H1 (cell line): ENCODE results near the gene HDAC9. TPM values are rescaled to one million over a fixed set of nuclear protein-coding genes. Genes with fewer than 3 reads are reported as not detected.

Source experiments
- CTCF ChIA-PET: fragments of 300-600 bp; sonication (Branson Sonifier 250); formaldehyde crosslinking; loops from one replicate; lab custom pipeline; 2021; ENCODE audit not compliant: partially characterized antibody; lab: Charles Lee
- POLR2A ChIA-PET: fragments of 300-600 bp; sonication (Branson Sonifier 250); formaldehyde crosslinking; loops from one replicate; lab custom pipeline; 2021; ENCODE audit warnings: inconsistent platforms; ENCODE audit not compliant: partially characterized antibody; lab: Charles Lee
- DNase-seq, 2 experiments: peaks; one replicate each; pipeline versions ENCODE4 v3.0.0 to v3.0.0-alpha.2; 2010 to 2022; ENCODE audit warnings: low spot score in 2 of 2, low read depth in 1 of 2, mixed read lengths in 1 of 2
- FAIRE-seq: peaks from 2 replicates; lab custom pipeline; 2011; peaks lifted over from hg19 to GRCh38; lab: Jason Lieb, UNC
- H2AFZ ChIP-seq: 2 replicates; pipeline ENCODE4 v1.8.1; 2012; ENCODE audit warnings: low read length, inconsistent platforms
- H2AK5ac ChIP-seq: 2 replicates; pipeline ENCODE4 v1.6.1; 2013; ENCODE audit warnings: low read depth, low read length
- H2BK120ac ChIP-seq: replicated peaks from 2 replicates; pipeline ENCODE3; 2013; ENCODE audit warnings: low read depth, low read length, inconsistent platforms
- H2BK12ac ChIP-seq: 2 replicates; pipeline ENCODE4 v1.6.1; 2013; ENCODE audit warnings: low read depth, low read length
- H2BK15ac ChIP-seq: 2 replicates; pipeline ENCODE4 v1.6.1; 2013; ENCODE audit warnings: low read length
- H2BK20ac ChIP-seq: 2 replicates; pipeline ENCODE4 v1.6.1; 2013; ENCODE audit warnings: low read length
- H2BK5ac ChIP-seq: 2 replicates; pipeline ENCODE4 v1.6.1; 2013; ENCODE audit warnings: low read depth, low read length
- H3K14ac ChIP-seq: 2 replicates; pipeline ENCODE4 v1.6.1; 2013; ENCODE audit warnings: inconsistent platforms; ENCODE audit not compliant: insufficient read length
- H3K18ac ChIP-seq: 2 replicates; pipeline ENCODE4 v1.6.1; 2013; ENCODE audit warnings: low read length; ENCODE audit errors: extremely low read depth
- H3K23ac ChIP-seq: 2 replicates; pipeline ENCODE4 v1.6.1; 2013; ENCODE audit warnings: inconsistent platforms; ENCODE audit not compliant: insufficient read length
- H3K23me2 ChIP-seq: 2 replicates; pipeline ENCODE4 v1.6.1; 2013; ENCODE audit warnings: low read depth, low read length
- H3K27ac ChIP-seq: 2 replicates; pipeline ENCODE4 v1.6.1; 2011; ENCODE audit warnings: low read depth, low read length, inconsistent platforms
- H3K27me3 ChIP-seq, 4 experiments: replicated peaks in 1 of 4; 1 replicate in 1 of 4; 2 replicates in 3 of 4; pipeline versions ENCODE4 v1.6.1 to v1.8.1; 2011 to 2013; ENCODE audit warnings: low read length in 3 of 4, mild to moderate bottlenecking in 3 of 4, inconsistent platforms in 2 of 4, mixed read lengths in 2 of 4, moderate library complexity in 1 of 4; ENCODE audit not compliant: control insufficient read depth in 3 of 4, insufficient read depth in 3 of 4; ENCODE audit errors: extremely low read depth in 1 of 4
- H3K36me3 ChIP-seq, 4 experiments: 2 replicates each; pipeline versions ENCODE4 v1.6.1 to v1.8.1; 2011 to 2013; ENCODE audit warnings: mild to moderate bottlenecking in 4 of 4, low read length in 3 of 4, moderate library complexity in 2 of 4, control low read depth in 1 of 4, inconsistent platforms in 1 of 4; ENCODE audit not compliant: insufficient read depth in 4 of 4, control insufficient read depth in 2 of 4
- H3K4ac ChIP-seq: replicated peaks from 2 replicates; pipeline ENCODE3; 2013; ENCODE audit warnings: low read length, low read depth, mixed read lengths, inconsistent platforms; ENCODE audit not compliant: insufficient read length
- H3K4me1 ChIP-seq, 4 experiments: replicated peaks in 1 of 4; 1 replicate in 1 of 4; 2 replicates in 3 of 4; pipeline versions ENCODE4 v1.6.1 to v1.8.1; 2011 to 2013; ENCODE audit warnings: low read length in 3 of 4, inconsistent platforms in 2 of 4, mixed read lengths in 1 of 4; ENCODE audit not compliant: insufficient read depth in 4 of 4, control insufficient read depth in 3 of 4
- H3K4me2 ChIP-seq, 2 experiments: 2 replicates each; pipeline versions ENCODE4 v1.6.1 to v1.8.1; 2011 to 2013; ENCODE audit warnings: low read depth in 2 of 2, low read length in 2 of 2, control low read depth in 1 of 2, inconsistent platforms in 1 of 2, mild to moderate bottlenecking in 1 of 2; ENCODE audit not compliant: insufficient read depth in 1 of 2
- H3K4me3 ChIP-seq, 4 experiments: fragments of 200-600, 300-600 bp in 1 of 4; sonication (generic), shearing (Covaris generic), sonication (Bioruptor Twin) in 1 of 4; 2 replicates each; pipeline versions ENCODE4 v1.5.1 to v1.8.1; 2011 to 2016; ENCODE audit warnings: low read length in 4 of 4, low read depth in 3 of 4, control low read depth in 2 of 4, inconsistent platforms in 2 of 4, mild to moderate bottlenecking in 2 of 4, mixed read lengths in 1 of 4, moderate library complexity in 1 of 4; ENCODE audit not compliant: insufficient read depth in 2 of 4; ENCODE audit errors: extremely low read depth in 1 of 4
- H3K56ac ChIP-seq: replicated peaks from 2 replicates; pipeline ENCODE3; 2013; ENCODE audit warnings: low read depth, mild to moderate bottlenecking, mixed read lengths, low read length, inconsistent platforms; ENCODE audit not compliant: insufficient read length
- H3K79me1 ChIP-seq: 2 replicates; pipeline ENCODE4 v1.6.1; 2013; ENCODE audit warnings: low read depth, low read length, control low read depth
- H3K79me2 ChIP-seq, 2 experiments: 2 replicates each; pipeline versions ENCODE4 v1.6.1 to v1.8.1; 2012 to 2013; ENCODE audit warnings: low read length in 2 of 2, mild to moderate bottlenecking in 2 of 2, inconsistent platforms in 1 of 2; ENCODE audit not compliant: insufficient read depth in 2 of 2, control insufficient read depth in 1 of 2
- H3K9ac ChIP-seq, 4 experiments: replicated peaks in 1 of 4; 1 replicate in 1 of 4; 2 replicates in 3 of 4; pipeline versions ENCODE4 v1.6.1 to v1.8.1; 2011 to 2013; ENCODE audit warnings: low read depth in 3 of 4, low read length in 3 of 4, control low read depth in 2 of 4, mild to moderate bottlenecking in 2 of 4, moderate library complexity in 2 of 4, inconsistent platforms in 1 of 4; ENCODE audit errors: extremely low read depth in 1 of 4
- H3K9me3 ChIP-seq, 2 experiments: 2 replicates each; pipeline versions ENCODE4 v1.6.1 to v1.8.1; 2012 to 2013; ENCODE audit warnings: mild to moderate bottlenecking in 2 of 2, moderate library complexity in 2 of 2, control low read depth in 1 of 2, inconsistent platforms in 1 of 2, low read depth in 1 of 2, low read length in 1 of 2, mixed read lengths in 1 of 2; ENCODE audit not compliant: insufficient read depth in 2 of 2
- H4K20me1 ChIP-seq, 2 experiments: replicated peaks in 1 of 2; 2 replicates each; pipeline versions ENCODE3 to v1.8.1; 2011 to 2013; ENCODE audit warnings: inconsistent platforms in 2 of 2, low read length in 2 of 2, mild to moderate bottlenecking in 1 of 2; ENCODE audit not compliant: insufficient read depth in 2 of 2, control insufficient read depth in 1 of 2
- H4K5ac ChIP-seq: 2 replicates; pipeline ENCODE4 v1.6.1; 2013; ENCODE audit warnings: low read length, low read depth, mixed read lengths, inconsistent platforms; ENCODE audit not compliant: insufficient read length
- H4K8ac ChIP-seq: 2 replicates; pipeline ENCODE4 v1.8.0; 2013; ENCODE audit warnings: mild to moderate bottlenecking, moderate library complexity, low read length, inconsistent platforms; ENCODE audit not compliant: insufficient read depth; ENCODE audit errors: extremely low read depth
- H4K91ac ChIP-seq: replicated peaks from 2 replicates; pipeline ENCODE3; 2013; ENCODE audit warnings: low read length, mixed read lengths, inconsistent platforms; ENCODE audit not compliant: insufficient read length
- ASH2L ChIP-seq: fragments of 200-600, 300-600 bp; sonication (generic); IDR thresholded peaks from one replicate; pipeline ENCODE4 v1.7.1; 2017; ENCODE audit warnings: low read length
- CHD1 ChIP-seq: IDR thresholded peaks from 2 replicates; pipeline ENCODE4 v1.6.1; 2012; ENCODE audit warnings: low read depth, low read length, improper control_type of control experiment
- CREB1 ChIP-seq: IDR thresholded peaks from 2 replicates; pipeline ENCODE4 v1.6.1; 2012; ENCODE audit warnings: inconsistent platforms
- EGR1 ChIP-seq: IDR thresholded peaks from 2 replicates; pipeline ENCODE4 v1.6.1; 2011; ENCODE audit warnings: low read depth, low read length, borderline replicate concordance
- GABPA ChIP-seq: IDR thresholded peaks from 2 replicates; pipeline ENCODE4 v1.6.1; 2011; ENCODE audit warnings: mild to moderate bottlenecking, low read length, moderate library complexity, borderline replicate concordance; ENCODE audit not compliant: insufficient read depth
- HDAC6 ChIP-seq: IDR thresholded peaks from one replicate; pipeline ENCODE4 v1.7.1; 2012; ENCODE audit warnings: low read depth, mild to moderate bottlenecking, inconsistent platforms, low read length, moderate library complexity
- MAFK ChIP-seq: IDR thresholded peaks from 2 replicates; pipeline ENCODE4 v1.6.1; 2012; ENCODE audit warnings: low read depth, mild to moderate bottlenecking, improper control_type of control experiment, low read length
- RNF2 ChIP-seq: fragments of 200-900, 300-1000 bp; sonication (generic); IDR thresholded peaks from 2 replicates; pipeline ENCODE4 v1.7.1; 2016; ENCODE audit warnings: borderline replicate concordance, low read depth, mild to moderate bottlenecking, antibody characterized with exemption, low read length; ENCODE audit not compliant: poor library complexity, severe bottlenecking; ENCODE audit errors: missing control alignments
- TAF1 ChIP-seq: IDR thresholded peaks from 2 replicates; pipeline ENCODE4 v1.6.1; 2011; ENCODE audit warnings: mild to moderate bottlenecking, low read depth, low read length
- TEAD4 ChIP-seq: IDR thresholded peaks from 2 replicates; pipeline ENCODE4 v1.6.1; 2012; ENCODE audit warnings: low read depth, low read length, inconsistent platforms, mixed read lengths
- USF2 ChIP-seq: IDR thresholded peaks from 2 replicates; pipeline ENCODE4 v1.6.1; 2011; ENCODE audit warnings: low read length, improper control_type of control experiment
- WGBS, 2 experiments: shearing (Covaris generic) in 1 of 2; methylation state at CpG; one replicate each; pipeline versions ENCODE4 v1.1.6 to v1.1.7; 2013 to 2015; ENCODE audit warnings: low lambda C conversion rate in 2 of 2, mixed read lengths in 2 of 2, inconsistent platforms in 1 of 2, low coverage in 1 of 2, missing lambda C conversion rate in 1 of 2; ENCODE audit not compliant: insufficient replicate concordance in 2 of 2, insufficient coverage in 1 of 2, insufficient read length in 1 of 2; ENCODE audit errors: extremely low coverage in 1 of 2, missing lambda C conversion rate in 1 of 2; 5-methylcytosine and 5-hydroxymethylcytosine counted together
- polyA plus RNA-seq, 7 experiments: library from polyadenylated mRNA; depleted of rRNA in 3 of 7; stranded (reverse) in 5 of 7; unstranded in 2 of 7; fragments of >200 nt in 5 of 7; fragments of 200-250 nt in 2 of 7; gene quantifications; 1 replicate in 5 of 7; 2 replicates in 1 of 7; 4 replicates in 1 of 7; pipeline versions ENCODE4 v1.2.1 to v1.2.3, GENCODE V29; 2011 to 2013; ENCODE audit warnings: missing spikeins in 2 of 7, mixed read lengths in 2 of 7
- total RNA-seq: library from RNA; stranded (reverse); fragmentation: NEBNext Ultra II Directional; extraction: Animal tissue kit (Norgen Biotek cat#: 25700); gene quantifications from 2 replicates; pipeline ENCODE4 v1.2.1, GENCODE V29; 2021
- TF ChIP-seq, protein P1 (sequence below): IDR thresholded peaks from 2 replicates; pipeline ENCODE4 v1.6.1; 2012; ENCODE audit warnings: low read length, inconsistent platforms

The HDAC9 gene
- total and polyA plus RNA-seq, 2 of the 8 experiments (the other 6 are each of a cell fraction or from before 2014, with no cell fraction given): 9.5 to 13.1 TPM

DNA sequence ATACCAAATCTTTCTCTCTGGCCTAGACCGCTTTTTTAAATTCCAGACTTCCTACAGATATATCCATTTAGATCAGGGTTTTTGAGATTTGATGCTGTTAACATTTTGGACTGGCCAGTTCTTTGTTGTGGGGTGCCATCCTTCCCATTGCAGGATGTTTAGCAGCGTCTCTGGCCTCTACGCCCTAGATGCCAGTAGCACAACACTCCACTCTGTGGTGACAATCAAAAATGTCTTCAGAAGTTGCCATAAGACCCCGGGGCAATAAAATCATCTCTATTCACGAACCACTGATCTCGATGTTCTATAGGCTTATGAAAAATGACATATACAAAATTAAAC, 46.3 kb downstream of the HDAC9 start:
- Histone ChIP-seq H3K18ac (no peak overlapping the region), H3K79me1 (no peaks in the 10 kb centered on the region), H2BK12ac (no peak overlapping the region), H3K23me2 (no peaks in the 10 kb centered on the region), H2BK20ac (no peak overlapping the region), H3K79me2 (no peaks in the 10 kb centered on the region), H3K4me1 (peaks cover 0 to 2% (median 0%) of the 10 kb centered on the region in 4 experiments; a peak in 1 of 7 replicates), H3K27me3 (no peaks in the 10 kb centered on the region), H3K4me3 (no peak overlapping the region), H4K91ac (no peak overlapping the region), H3K56ac (no peak overlapping the region), H3K23ac (no peak overlapping the region), H4K5ac (no peak overlapping the region), H2AK5ac (no peak overlapping the region), H3K9ac (no peak overlapping the region), H2BK15ac (no peak overlapping the region), H3K9me3 (no peaks in the 10 kb centered on the region), H3K27ac (no peak overlapping the region), H2AFZ (no peak overlapping the region), H2BK120ac (no peak overlapping the region), H3K14ac (no peak overlapping the region), H3K4me2 (no peak overlapping the region), H3K36me3 (no peaks in the 10 kb centered on the region), H4K20me1 (peaks cover 0 to 1% of the 10 kb centered on the region in 2 experiments), H4K8ac (no peak overlapping the region), H2BK5ac (no peak overlapping the region), H3K4ac (no peak overlapping the region)
- FAIRE-seq (no peak), DNase-seq (no peak)
- ChIA-PET POLR2A (no interaction called here), CTCF (interaction anchor here (1.0 kb wide), 1 partner anchor 10 kb away, joined by 5 read pairs; no protein-coding TSS in a partner anchor)
- 90% methylated on average over 6 of the region's 6 CpGs; no CpG with 5 or more reads in 1 of the 2 experiments for WGBS, 2 experiments
- TF ChIP-seq TEAD4 (no peak), CHD1 (no peak), GABPA (no peak), ASH2L (no peak), MAFK (no peak), TAF1 (no peak), USF2 (no peak), EGR1 (no peak), CREB1 (no peak), HDAC6 (no peak), RNF2 (no peak)
- TF ChIP-seq, protein P1, sequence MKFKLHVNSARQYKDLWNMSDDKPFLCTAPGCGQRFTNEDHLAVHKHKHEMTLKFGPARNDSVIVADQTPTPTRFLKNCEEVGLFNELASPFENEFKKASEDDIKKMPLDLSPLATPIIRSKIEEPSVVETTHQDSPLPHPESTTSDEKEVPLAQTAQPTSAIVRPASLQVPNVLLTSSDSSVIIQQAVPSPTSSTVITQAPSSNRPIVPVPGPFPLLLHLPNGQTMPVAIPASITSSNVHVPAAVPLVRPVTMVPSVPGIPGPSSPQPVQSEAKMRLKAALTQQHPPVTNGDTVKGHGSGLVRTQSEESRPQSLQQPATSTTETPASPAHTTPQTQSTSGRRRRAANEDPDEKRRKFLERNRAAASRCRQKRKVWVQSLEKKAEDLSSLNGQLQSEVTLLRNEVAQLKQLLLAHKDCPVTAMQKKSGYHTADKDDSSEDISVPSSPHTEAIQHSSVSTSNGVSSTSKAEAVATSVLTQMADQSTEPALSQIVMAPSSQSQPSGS: no peak
